Right lobe of liver (tissue), 4 donors: Measurements from ENCODE around the gene ASAH2.

Experiments
- CTCF ChIP-seq, 4 donors: fragments of 200-600 bp in 3 of 4; fragments of 450-650 bp in 1 of 4; IDR thresholded peaks; one replicate each; pipeline versions ENCODE4 v1.5.1 to v1.8.0; 2016 to 2022; ENCODE audit warnings: antibody characterized with exemption in 4 of 4, mild to moderate bottlenecking in 2 of 4
- POLR2A ChIP-seq: fragments of 450-650 bp; IDR thresholded peaks from one replicate; pipeline ENCODE4 v1.6.1; 2017; ENCODE audit warnings: antibody characterized with exemption, mild to moderate bottlenecking
- donor health status: DM: no; HTN: no; CAD: no.
- donor health status: DM: no; HTN: no; CAD: no.
- donor health status: DM: no; HTN: yes; CAD: no.

GRCh38 chr10:50229460-50229859 lies 21.9 kb downstream of the ASAH2 start:
- TF ChIP-seq CTCF (IDR thresholded peaks at IDR 0.05) (no peak), POLR2A (no peak)
